ENCODE results near the gene TIAM2.
"Not testable (repeated sequence)": the region's sequence is repeated elsewhere in the genome, so short reads cannot be mapped to it uniquely, and the experiment has no call there.

TIAM2 gene

GRCh38 chr6:155170519-155170918 is 175.4 kb downstream of the TIAM2 start:
- DNase-seq (ENCODE audit: low spot score) = no peak

DNA sequence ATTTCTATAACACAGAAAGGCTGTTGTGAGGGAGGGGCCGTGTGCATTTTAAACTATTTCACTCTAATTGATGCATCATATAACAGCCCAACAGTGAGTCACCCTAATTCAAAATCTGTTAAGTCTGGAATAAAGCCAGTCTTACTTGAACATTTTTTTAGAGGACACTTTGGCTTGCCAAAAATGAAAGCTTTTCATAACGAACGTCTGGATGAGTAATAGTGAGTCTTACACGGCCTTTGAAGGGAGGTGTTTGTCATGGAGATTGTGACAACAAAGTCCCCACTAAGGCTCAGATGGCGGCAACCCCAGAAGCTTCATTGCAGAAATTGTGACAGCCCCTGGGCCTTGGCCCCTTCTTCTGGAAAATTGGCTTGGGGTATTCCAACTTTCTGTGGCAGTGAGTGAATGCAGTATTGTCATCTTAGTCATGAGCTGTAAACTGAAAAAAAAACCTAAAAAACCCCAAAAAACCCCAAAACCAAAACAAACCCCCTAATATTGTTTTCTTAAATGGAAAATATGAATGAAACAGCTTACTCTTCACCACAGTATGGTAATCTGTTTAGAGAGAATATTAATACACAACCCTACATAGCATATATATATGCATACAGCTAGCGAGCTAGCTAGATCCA is 176.1 kb downstream of the TIAM2 start:
- peak; percentile 96 for DNase-seq (ENCODE audit: low spot score)

DNA sequence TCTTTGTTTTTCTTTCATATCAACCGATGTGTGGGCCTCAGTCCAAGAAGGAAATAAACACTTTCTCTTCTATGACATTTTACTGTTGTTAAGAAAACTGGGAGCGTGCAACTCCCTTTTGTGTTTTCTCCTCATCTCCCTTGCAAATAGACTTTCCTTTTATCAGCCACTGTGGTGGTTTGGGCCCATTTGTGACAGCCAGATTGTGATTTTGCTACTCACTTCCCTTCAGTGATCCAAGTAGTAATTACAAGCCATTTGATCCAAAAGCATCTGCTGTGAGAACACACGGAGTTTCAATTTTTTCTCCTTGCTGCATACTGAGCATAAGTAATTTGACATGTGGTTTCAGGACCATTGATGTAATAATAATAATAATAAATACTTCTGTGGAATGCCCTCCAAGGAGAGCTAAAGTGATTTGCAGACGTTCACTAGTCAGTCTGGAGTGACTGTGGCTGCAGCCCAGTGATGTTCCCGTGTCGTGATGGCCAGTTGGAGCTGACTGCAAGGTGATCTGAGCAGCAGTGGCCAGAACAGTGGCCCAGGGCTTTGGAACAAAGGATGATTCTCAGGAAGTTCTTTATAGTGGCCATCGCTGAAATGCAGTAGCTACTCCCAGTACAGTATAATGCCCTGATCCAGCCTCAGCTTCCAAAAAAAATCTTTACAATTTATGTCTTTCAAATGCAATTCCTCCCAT is 176.8 kb downstream of the TIAM2 start:
- no peak for DNase-seq (ENCODE audit: low spot score)

DNA sequence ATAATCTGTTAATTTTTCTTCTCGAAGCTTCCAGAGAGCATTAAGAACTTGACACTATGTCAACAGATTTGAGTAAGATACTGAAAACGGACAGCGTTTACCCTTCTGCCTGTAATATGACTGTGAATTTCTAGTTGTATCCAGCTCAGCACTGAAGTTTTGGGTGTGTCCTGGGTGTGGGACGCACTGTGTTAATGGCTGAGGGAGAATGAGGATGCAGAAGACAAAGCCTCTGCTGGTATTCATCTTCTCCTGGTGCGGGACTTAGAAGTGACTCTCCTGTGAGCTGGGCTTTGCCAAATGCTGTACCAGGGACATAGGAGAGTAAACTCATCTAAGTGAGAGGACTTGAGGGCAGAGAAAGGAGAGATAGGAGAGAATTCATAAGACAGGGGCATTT is 178.4 kb downstream of the TIAM2 start:
- DNase-seq (ENCODE audit: low spot score) = no peak

DNA sequence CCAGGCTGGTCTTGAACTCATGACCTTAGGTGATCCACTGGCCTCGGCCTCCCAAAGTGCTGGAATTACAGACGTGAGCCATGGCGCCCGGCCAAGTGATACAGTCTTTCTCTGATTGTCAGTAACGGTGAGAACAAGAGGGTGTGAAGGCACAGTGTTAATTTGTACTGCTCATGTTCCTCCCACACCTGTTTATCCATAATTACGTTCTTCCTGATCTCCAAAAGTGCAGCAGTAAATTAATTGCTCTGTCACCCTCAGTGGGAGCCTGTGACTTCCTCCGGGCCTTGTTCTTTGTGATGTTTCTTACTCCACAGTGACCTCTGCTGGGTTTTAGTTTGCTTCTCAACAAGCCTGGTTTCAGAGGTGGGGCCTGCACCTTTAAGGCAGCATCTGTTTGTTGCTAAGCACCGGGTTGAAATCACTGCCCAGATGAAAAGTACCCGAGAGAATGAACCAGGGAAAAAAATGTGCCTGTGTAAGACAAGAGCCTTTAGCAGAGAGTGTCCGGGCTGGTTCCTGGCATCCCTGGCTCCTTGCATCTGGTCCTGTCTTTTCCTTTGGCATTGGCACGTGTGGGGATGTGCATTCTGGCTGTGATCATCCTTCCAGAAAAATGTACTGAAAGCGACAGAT is 179.6 kb downstream of the TIAM2 start:
- peak; percentile 84 for DNase-seq (ENCODE audit: low spot score)

GRCh38 chr6:155177363-155177961 is 182.3 kb downstream of the TIAM2 start:
- peak; percentile 77 for DNase-seq (ENCODE audit: low spot score)

DNA sequence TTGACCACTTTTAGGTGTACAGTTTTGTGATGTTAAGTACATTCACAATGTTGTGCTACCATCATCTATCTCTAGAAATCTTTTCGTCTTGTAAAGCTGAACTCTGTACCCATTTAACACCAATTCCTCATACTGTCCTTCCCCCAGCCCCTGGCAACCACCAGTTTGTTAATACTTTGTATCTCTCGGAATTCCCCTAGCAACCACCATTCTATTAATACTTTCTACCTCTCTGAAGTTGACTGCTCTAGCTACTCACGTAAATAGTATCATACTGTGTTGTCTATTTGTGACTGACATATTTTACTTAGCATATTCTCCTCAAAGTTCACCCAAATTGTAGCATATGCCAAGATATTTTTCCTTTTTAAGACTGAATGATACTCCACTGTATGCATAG is 186.4 kb downstream of the TIAM2 start:
- no peak for DNase-seq (ENCODE audit: low spot score)

DNA sequence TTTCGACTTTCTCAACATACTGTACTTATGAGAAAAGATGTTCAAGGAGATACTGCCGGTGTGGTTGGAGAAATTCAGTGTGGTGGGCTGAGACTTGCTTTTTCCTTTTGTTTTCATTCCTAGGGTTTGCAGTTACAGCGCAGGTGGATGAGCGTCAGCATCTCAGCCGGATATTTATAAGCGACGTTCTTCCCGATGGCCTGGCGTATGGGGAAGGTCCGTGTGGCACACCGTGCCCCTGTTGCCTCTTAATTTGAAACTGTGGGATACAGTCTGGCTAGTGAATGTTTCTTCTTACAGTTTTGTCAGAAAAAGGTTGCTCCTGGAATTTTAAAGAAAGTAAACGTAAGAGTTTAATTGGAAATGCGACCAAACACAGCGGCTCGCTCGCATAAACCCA is 187.0 kb downstream of the TIAM2 start:
- no peak for DNase-seq (ENCODE audit: low spot score)

DNA sequence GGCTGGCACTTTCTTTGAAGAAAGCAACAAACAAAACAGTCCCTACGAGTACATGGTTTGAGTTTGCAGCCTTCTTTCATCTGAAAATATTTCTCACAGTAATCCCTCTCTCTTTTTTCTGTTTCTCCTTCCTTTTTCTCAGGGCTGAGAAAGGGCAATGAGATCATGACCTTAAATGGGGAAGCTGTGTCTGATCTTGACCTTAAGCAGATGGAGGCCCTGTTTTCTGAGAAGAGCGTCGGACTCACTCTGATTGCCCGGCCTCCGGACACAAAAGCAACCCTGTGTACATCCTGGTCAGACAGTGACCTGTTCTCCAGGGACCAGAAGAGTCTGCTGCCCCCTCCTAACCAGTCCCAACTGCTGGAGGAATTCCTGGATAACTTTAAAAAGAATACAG is 188.0 kb downstream of the TIAM2 start:
- DNase-seq (ENCODE audit: low spot score) = no peak

- DNase-seq (ENCODE audit: low spot score) = not testable (repeated sequence)
Observed at GRCh38 chr6:155185041-155185440, 189.9 kb downstream of the TIAM2 start.

- no peak for DNase-seq (ENCODE audit: low spot score)
Observed at GRCh38 chr6:155185544-155185943, 190.4 kb downstream of the TIAM2 start.

- no peak for DNase-seq (ENCODE audit: low spot score)
Observed at GRCh38 chr6:155186052-155186658, 191.0 kb downstream of the TIAM2 start.

DNA sequence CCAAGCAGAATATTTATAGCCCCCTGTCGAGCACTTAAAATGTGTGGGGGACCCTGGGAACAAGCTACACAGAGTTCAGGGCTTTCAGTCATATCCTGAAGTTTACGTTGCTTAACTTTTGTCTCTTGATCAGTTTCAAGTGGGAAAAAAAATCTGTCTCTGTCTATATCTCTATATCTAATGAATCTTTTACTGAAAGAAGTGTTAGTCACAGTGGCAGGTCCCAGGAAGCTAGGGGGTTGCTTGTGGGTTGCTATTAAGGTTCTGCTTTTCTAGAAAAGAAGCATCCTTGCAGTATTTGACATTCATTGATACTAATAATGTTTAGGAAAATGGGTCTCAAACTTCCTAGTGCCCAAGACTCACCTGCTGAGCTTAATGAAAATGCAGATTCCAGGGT is 192.0 kb downstream of the TIAM2 start:
- no peak for DNase-seq (ENCODE audit: low spot score)

- DNase-seq (ENCODE audit: low spot score) = no peak
Observed at GRCh38 chr6:155187994-155188706, 193.0 kb downstream of the TIAM2 start.

- no peak for DNase-seq (ENCODE audit: low spot score)
Observed at GRCh38 chr6:155188707-155189496, 193.8 kb downstream of the TIAM2 start.

- DNase-seq (ENCODE audit: low spot score) = no peak
Observed at GRCh38 chr6:155190677-155191076, 195.6 kb downstream of the TIAM2 start.

DNA sequence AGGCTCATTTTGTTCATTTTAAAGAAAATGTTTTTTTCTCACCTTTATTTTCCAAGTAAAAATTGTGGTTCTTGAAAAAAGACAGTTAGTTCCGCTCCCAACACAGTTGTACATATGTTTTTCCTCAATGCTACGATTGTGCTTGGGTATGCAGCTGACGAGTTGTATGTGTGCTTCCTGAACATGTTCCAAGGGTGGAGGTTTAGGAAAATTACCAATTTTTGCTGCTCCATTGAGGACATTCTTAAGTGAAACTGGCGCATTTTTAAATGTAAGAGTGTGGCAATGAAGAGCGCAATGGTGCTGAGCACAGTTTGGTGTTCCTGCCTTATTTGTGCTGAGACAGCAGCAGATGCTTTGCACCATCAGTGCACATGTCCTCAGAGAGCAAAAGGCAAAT is 198.4 kb downstream of the TIAM2 start:
- no peak for DNase-seq (ENCODE audit: low spot score)

- no peak for DNase-seq (ENCODE audit: low spot score)
Observed at GRCh38 chr6:155194399-155194798, 199.3 kb downstream of the TIAM2 start.

- no peak for DNase-seq (ENCODE audit: low spot score)
Observed at GRCh38 chr6:155195903-155196302, 200.8 kb downstream of the TIAM2 start.

GRCh38 chr6:155196911-155197310 is 201.8 kb downstream of the TIAM2 start:
- no peak for DNase-seq (ENCODE audit: low spot score)

- DNase-seq (ENCODE audit: low spot score) = no peak
Observed at GRCh38 chr6:155197932-155198331, 202.8 kb downstream of the TIAM2 start.

Measured in RKO (cell line).